H1 (cell line): ENCODE results near the gene C15orf39. TPM values are rescaled to one million over a fixed set of nuclear protein-coding genes. Genes with fewer than 3 reads are reported as not detected.
"Not testable (repeated sequence)": the region's sequence is repeated elsewhere in the genome, so short reads cannot be mapped to it uniquely, and the experiment has no call there.

Experiments
- CTCF ChIA-PET: fragments of 300-600 bp; sonication (Branson Sonifier 250); formaldehyde crosslinking; loops from one replicate; lab custom pipeline; 2021; ENCODE audit not compliant: partially characterized antibody; lab: Charles Lee
- POLR2A ChIA-PET: fragments of 300-600 bp; sonication (Branson Sonifier 250); formaldehyde crosslinking; loops from one replicate; lab custom pipeline; 2021; ENCODE audit warnings: inconsistent platforms; ENCODE audit not compliant: partially characterized antibody; lab: Charles Lee
- DNase-seq, 2 experiments: peaks; one replicate each; pipeline versions ENCODE4 v3.0.0 to v3.0.0-alpha.2; 2010 to 2022; ENCODE audit warnings: low spot score in 2 of 2, low read depth in 1 of 2, mixed read lengths in 1 of 2
- FAIRE-seq: peaks from 2 replicates; lab custom pipeline; 2011; peaks lifted over from hg19 to GRCh38; lab: Jason Lieb, UNC
- H2AFZ ChIP-seq: 2 replicates; pipeline ENCODE4 v1.8.1; 2012; ENCODE audit warnings: low read length, inconsistent platforms
- H2AK5ac ChIP-seq: 2 replicates; pipeline ENCODE4 v1.6.1; 2013; ENCODE audit warnings: low read depth, low read length
- H2BK120ac ChIP-seq: replicated peaks from 2 replicates; pipeline ENCODE3; 2013; ENCODE audit warnings: low read depth, low read length, inconsistent platforms
- H2BK12ac ChIP-seq: 2 replicates; pipeline ENCODE4 v1.6.1; 2013; ENCODE audit warnings: low read depth, low read length
- H2BK15ac ChIP-seq: 2 replicates; pipeline ENCODE4 v1.6.1; 2013; ENCODE audit warnings: low read length
- H2BK20ac ChIP-seq: 2 replicates; pipeline ENCODE4 v1.6.1; 2013; ENCODE audit warnings: low read length
- H2BK5ac ChIP-seq: 2 replicates; pipeline ENCODE4 v1.6.1; 2013; ENCODE audit warnings: low read depth, low read length
- H3K14ac ChIP-seq: 2 replicates; pipeline ENCODE4 v1.6.1; 2013; ENCODE audit warnings: inconsistent platforms; ENCODE audit not compliant: insufficient read length
- H3K18ac ChIP-seq: 2 replicates; pipeline ENCODE4 v1.6.1; 2013; ENCODE audit warnings: low read length; ENCODE audit errors: extremely low read depth
- H3K23ac ChIP-seq: 2 replicates; pipeline ENCODE4 v1.6.1; 2013; ENCODE audit warnings: inconsistent platforms; ENCODE audit not compliant: insufficient read length
- H3K23me2 ChIP-seq: 2 replicates; pipeline ENCODE4 v1.6.1; 2013; ENCODE audit warnings: low read depth, low read length
- H3K27ac ChIP-seq: 2 replicates; pipeline ENCODE4 v1.6.1; 2011; ENCODE audit warnings: low read depth, low read length, inconsistent platforms
- H3K27me3 ChIP-seq, 4 experiments: replicated peaks in 1 of 4; 1 replicate in 1 of 4; 2 replicates in 3 of 4; pipeline versions ENCODE4 v1.6.1 to v1.8.1; 2011 to 2013; ENCODE audit warnings: low read length in 3 of 4, mild to moderate bottlenecking in 3 of 4, inconsistent platforms in 2 of 4, mixed read lengths in 2 of 4, moderate library complexity in 1 of 4; ENCODE audit not compliant: control insufficient read depth in 3 of 4, insufficient read depth in 3 of 4; ENCODE audit errors: extremely low read depth in 1 of 4
- H3K36me3 ChIP-seq, 4 experiments: 2 replicates each; pipeline versions ENCODE4 v1.6.1 to v1.8.1; 2011 to 2013; ENCODE audit warnings: mild to moderate bottlenecking in 4 of 4, low read length in 3 of 4, moderate library complexity in 2 of 4, control low read depth in 1 of 4, inconsistent platforms in 1 of 4; ENCODE audit not compliant: insufficient read depth in 4 of 4, control insufficient read depth in 2 of 4
- H3K4ac ChIP-seq: replicated peaks from 2 replicates; pipeline ENCODE3; 2013; ENCODE audit warnings: low read length, low read depth, mixed read lengths, inconsistent platforms; ENCODE audit not compliant: insufficient read length
- H3K4me1 ChIP-seq, 4 experiments: replicated peaks in 1 of 4; 1 replicate in 1 of 4; 2 replicates in 3 of 4; pipeline versions ENCODE4 v1.6.1 to v1.8.1; 2011 to 2013; ENCODE audit warnings: low read length in 3 of 4, inconsistent platforms in 2 of 4, mixed read lengths in 1 of 4; ENCODE audit not compliant: insufficient read depth in 4 of 4, control insufficient read depth in 3 of 4
- H3K4me2 ChIP-seq, 2 experiments: 2 replicates each; pipeline versions ENCODE4 v1.6.1 to v1.8.1; 2011 to 2013; ENCODE audit warnings: low read depth in 2 of 2, low read length in 2 of 2, control low read depth in 1 of 2, inconsistent platforms in 1 of 2, mild to moderate bottlenecking in 1 of 2; ENCODE audit not compliant: insufficient read depth in 1 of 2
- H3K4me3 ChIP-seq, 4 experiments: fragments of 200-600, 300-600 bp in 1 of 4; sonication (generic), shearing (Covaris generic), sonication (Bioruptor Twin) in 1 of 4; 2 replicates each; pipeline versions ENCODE4 v1.5.1 to v1.8.1; 2011 to 2016; ENCODE audit warnings: low read length in 4 of 4, low read depth in 3 of 4, control low read depth in 2 of 4, inconsistent platforms in 2 of 4, mild to moderate bottlenecking in 2 of 4, mixed read lengths in 1 of 4, moderate library complexity in 1 of 4; ENCODE audit not compliant: insufficient read depth in 2 of 4; ENCODE audit errors: extremely low read depth in 1 of 4
- H3K56ac ChIP-seq: replicated peaks from 2 replicates; pipeline ENCODE3; 2013; ENCODE audit warnings: low read depth, mild to moderate bottlenecking, mixed read lengths, low read length, inconsistent platforms; ENCODE audit not compliant: insufficient read length
- H3K79me1 ChIP-seq: 2 replicates; pipeline ENCODE4 v1.6.1; 2013; ENCODE audit warnings: low read depth, low read length, control low read depth
- H3K79me2 ChIP-seq, 2 experiments: 2 replicates each; pipeline versions ENCODE4 v1.6.1 to v1.8.1; 2012 to 2013; ENCODE audit warnings: low read length in 2 of 2, mild to moderate bottlenecking in 2 of 2, inconsistent platforms in 1 of 2; ENCODE audit not compliant: insufficient read depth in 2 of 2, control insufficient read depth in 1 of 2
- H3K9ac ChIP-seq, 4 experiments: replicated peaks in 1 of 4; 1 replicate in 1 of 4; 2 replicates in 3 of 4; pipeline versions ENCODE4 v1.6.1 to v1.8.1; 2011 to 2013; ENCODE audit warnings: low read depth in 3 of 4, low read length in 3 of 4, control low read depth in 2 of 4, mild to moderate bottlenecking in 2 of 4, moderate library complexity in 2 of 4, inconsistent platforms in 1 of 4; ENCODE audit errors: extremely low read depth in 1 of 4
- H3K9me3 ChIP-seq, 2 experiments: 2 replicates each; pipeline versions ENCODE4 v1.6.1 to v1.8.1; 2012 to 2013; ENCODE audit warnings: mild to moderate bottlenecking in 2 of 2, moderate library complexity in 2 of 2, control low read depth in 1 of 2, inconsistent platforms in 1 of 2, low read depth in 1 of 2, low read length in 1 of 2, mixed read lengths in 1 of 2; ENCODE audit not compliant: insufficient read depth in 2 of 2
- H4K20me1 ChIP-seq, 2 experiments: replicated peaks in 1 of 2; 2 replicates each; pipeline versions ENCODE3 to v1.8.1; 2011 to 2013; ENCODE audit warnings: inconsistent platforms in 2 of 2, low read length in 2 of 2, mild to moderate bottlenecking in 1 of 2; ENCODE audit not compliant: insufficient read depth in 2 of 2, control insufficient read depth in 1 of 2
- H4K5ac ChIP-seq: 2 replicates; pipeline ENCODE4 v1.6.1; 2013; ENCODE audit warnings: low read length, low read depth, mixed read lengths, inconsistent platforms; ENCODE audit not compliant: insufficient read length
- H4K8ac ChIP-seq: 2 replicates; pipeline ENCODE4 v1.8.0; 2013; ENCODE audit warnings: mild to moderate bottlenecking, moderate library complexity, low read length, inconsistent platforms; ENCODE audit not compliant: insufficient read depth; ENCODE audit errors: extremely low read depth
- H4K91ac ChIP-seq: replicated peaks from 2 replicates; pipeline ENCODE3; 2013; ENCODE audit warnings: low read length, mixed read lengths, inconsistent platforms; ENCODE audit not compliant: insufficient read length
- RAD21 ChIP-seq, 2 experiments: IDR thresholded peaks in 1 of 2; conservative IDR thresholded peaks in 1 of 2; 2 replicates each; pipeline ENCODE4 v1.6.1; 2011; ENCODE audit warnings: low read depth in 2 of 2, low read length in 2 of 2, improper control_type of control experiment in 1 of 2, inconsistent platforms in 1 of 2, mild to moderate bottlenecking in 1 of 2, moderate library complexity in 1 of 2
- whole genome bisulfite sequencing, 2 experiments: shearing (Covaris generic) in 1 of 2; methylation state at CpG; one replicate each; pipeline versions ENCODE4 v1.1.6 to v1.1.7; 2013 to 2015; ENCODE audit warnings: low lambda C conversion rate in 2 of 2, mixed read lengths in 2 of 2, inconsistent platforms in 1 of 2, low coverage in 1 of 2, missing lambda C conversion rate in 1 of 2; ENCODE audit not compliant: insufficient replicate concordance in 2 of 2, insufficient coverage in 1 of 2, insufficient read length in 1 of 2; ENCODE audit errors: extremely low coverage in 1 of 2, missing lambda C conversion rate in 1 of 2; 5-methylcytosine and 5-hydroxymethylcytosine counted together
- polyA plus RNA-seq, 7 experiments: library from polyadenylated mRNA; depleted of rRNA in 3 of 7; stranded (reverse) in 5 of 7; unstranded in 2 of 7; fragments of >200 nt in 5 of 7; fragments of 200-250 nt in 2 of 7; gene quantifications; 1 replicate in 5 of 7; 2 replicates in 1 of 7; 4 replicates in 1 of 7; pipeline versions ENCODE4 v1.2.1 to v1.2.3, GENCODE V29; 2011 to 2013; ENCODE audit warnings: missing spikeins in 2 of 7, mixed read lengths in 2 of 7
- total RNA-seq: library from RNA; stranded (reverse); fragmentation: NEBNext Ultra II Directional; extraction: Animal tissue kit (Norgen Biotek cat#: 25700); gene quantifications from 2 replicates; pipeline ENCODE4 v1.2.1, GENCODE V29; 2021
- TF ChIP-seq, protein P1 (sequence below), 3 experiments: IDR thresholded peaks; 1 replicate in 2 of 3; 2 replicates in 1 of 3; pipeline versions ENCODE4 v1.5.1 to v1.6.1; 2011; ENCODE audit warnings: low read length in 3 of 3, mild to moderate bottlenecking in 3 of 3, inconsistent platforms in 2 of 3, low read depth in 1 of 3, moderate library complexity in 1 of 3; ENCODE audit not compliant: insufficient read depth in 1 of 3; ENCODE audit errors: control extremely low read depth in 1 of 3

The C15orf39 gene
- total and polyA plus RNA-seq, 2 of the 8 experiments (the other 6 are each of a cell fraction or from before 2014, with no cell fraction given) = 13.8 to 38.5 TPM

DNA sequence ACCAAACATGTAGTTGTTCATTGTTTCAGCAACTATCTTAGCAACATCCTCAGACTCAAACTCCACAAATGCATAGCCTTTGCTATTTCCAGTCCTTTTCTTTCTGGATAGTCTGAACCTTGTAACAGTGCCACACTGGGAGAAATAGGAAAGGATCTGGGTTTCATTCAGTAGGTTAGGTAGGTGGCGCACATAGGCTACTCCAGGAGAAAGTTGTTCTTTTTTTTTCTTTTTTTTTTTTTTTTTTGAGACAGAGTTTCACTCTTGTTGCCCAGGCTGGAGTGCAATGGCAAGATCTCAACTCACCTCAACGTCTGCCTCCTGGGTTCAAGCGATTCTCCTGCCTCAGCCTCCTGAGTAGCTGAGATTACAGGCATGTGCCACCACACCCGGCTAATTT is 50.6 kb downstream of the C15orf39 start:
- H4K8ac ChIP-seq, H2BK20ac ChIP-seq, H3K9ac ChIP-seq, H3K27me3 ChIP-seq, H2BK15ac ChIP-seq, H3K23me2 ChIP-seq, H2AK5ac ChIP-seq, H2AFZ ChIP-seq, H3K18ac ChIP-seq, H3K56ac ChIP-seq, H4K20me1 ChIP-seq, H4K5ac ChIP-seq, H2BK120ac ChIP-seq, H3K27ac ChIP-seq, H3K36me3 ChIP-seq, H3K4ac ChIP-seq, H3K4me3 ChIP-seq, H3K4me2 ChIP-seq, H3K23ac ChIP-seq, H3K14ac ChIP-seq, H3K9me3 ChIP-seq, H3K79me1 ChIP-seq, H3K79me2 ChIP-seq, FAIRE-seq, H4K91ac ChIP-seq, H3K4me1 ChIP-seq, POLR2A ChIA-PET: not testable (repeated sequence)
- CTCF ChIA-PET = interaction anchor here (1.1 kb wide), 1 partner anchor 56 kb away, joined by 3 read pairs; no protein-coding TSS in a partner anchor
- peak; percentile 13 to 21; a peak in 2 of 4 replicates for TF ChIP-seq RAD21 (IDR thresholded peaks at IDR 0.05 in 1 of 2, conservative IDR thresholded peaks at IDR 0.05 in 1 of 2; ENCODE audit: low read depth in 2 of 2, low read length in 2 of 2)
- TF ChIP-seq, protein P1, sequence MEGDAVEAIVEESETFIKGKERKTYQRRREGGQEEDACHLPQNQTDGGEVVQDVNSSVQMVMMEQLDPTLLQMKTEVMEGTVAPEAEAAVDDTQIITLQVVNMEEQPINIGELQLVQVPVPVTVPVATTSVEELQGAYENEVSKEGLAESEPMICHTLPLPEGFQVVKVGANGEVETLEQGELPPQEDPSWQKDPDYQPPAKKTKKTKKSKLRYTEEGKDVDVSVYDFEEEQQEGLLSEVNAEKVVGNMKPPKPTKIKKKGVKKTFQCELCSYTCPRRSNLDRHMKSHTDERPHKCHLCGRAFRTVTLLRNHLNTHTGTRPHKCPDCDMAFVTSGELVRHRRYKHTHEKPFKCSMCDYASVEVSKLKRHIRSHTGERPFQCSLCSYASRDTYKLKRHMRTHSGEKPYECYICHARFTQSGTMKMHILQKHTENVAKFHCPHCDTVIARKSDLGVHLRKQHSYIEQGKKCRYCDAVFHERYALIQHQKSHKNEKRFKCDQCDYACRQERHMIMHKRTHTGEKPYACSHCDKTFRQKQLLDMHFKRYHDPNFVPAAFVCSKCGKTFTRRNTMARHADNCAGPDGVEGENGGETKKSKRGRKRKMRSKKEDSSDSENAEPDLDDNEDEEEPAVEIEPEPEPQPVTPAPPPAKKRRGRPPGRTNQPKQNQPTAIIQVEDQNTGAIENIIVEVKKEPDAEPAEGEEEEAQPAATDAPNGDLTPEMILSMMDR (IDR thresholded peaks at IDR 0.05; ENCODE audit: control extremely low read depth in 1 of 3, insufficient read depth in 1 of 3, low read depth in 1 of 3, low read length in 3 of 3) = peak in 2 of 3 experiments; percentile 1 to 25; a peak in 2 of 4 replicates
- Histone ChIP-seq H2BK5ac (peak overlapping the region; percentile 95; the same call in 1 of the 2 replicates), H2BK12ac (0 out of 2 replicates have a peak overlapping the region, but pooled peaks have one; percentile 97)
- DNase-seq = peak in 1 of 2 experiments; percentile 42
- WGBS, 2 experiments = 70% methylated on average over 2 of the region's 4 CpGs; no CpG with 5 or more reads in 1 of the 2 experiments
